Kidney (tissue), 14 donors: ENCODE data around the gene MARCHF2. TPM values are rescaled to one million over a fixed set of nuclear protein-coding genes. Genes with fewer than 3 reads are reported as not detected.

Source experiments
- DNase-seq, 5 donors: peaks; one replicate each; pipeline ENCODE4 v3.0.0-alpha.2; 2013 to 2020
- FAIRE-seq: peaks from 2 replicates; lab custom pipeline; 2012; peaks lifted over from hg19 to GRCh38; lab: Jason Lieb, UNC
- H3K27ac ChIP-seq, 2 donors: one replicate each; pipeline ENCODE4 v1.7.0; 2013; ENCODE audit warnings: low read depth in 2 of 2, low read length in 2 of 2, inconsistent platforms in 1 of 2
- H3K27me3 ChIP-seq: one replicate; pipeline ENCODE4 v1.7.1; 2013; ENCODE audit warnings: low read length, inconsistent platforms; ENCODE audit not compliant: control insufficient read depth, insufficient read depth
- H3K36me3 ChIP-seq, 3 donors: one replicate each; pipeline versions ENCODE4 v1.7.0 to v1.7.1; 2013; ENCODE audit warnings: low read length in 3 of 3, control low read depth in 1 of 3, inconsistent platforms in 1 of 3; ENCODE audit not compliant: insufficient read depth in 3 of 3, control insufficient read depth in 2 of 3
- H3K4me1 ChIP-seq, 3 donors: one replicate each; pipeline versions ENCODE4 v1.7.0 to v1.7.1; 2013; ENCODE audit warnings: low read length in 3 of 3, inconsistent platforms in 1 of 3, low read depth in 1 of 3; ENCODE audit not compliant: control insufficient read depth in 2 of 3, insufficient read depth in 2 of 3
- H3K4me3 ChIP-seq, 3 donors: one replicate each; pipeline versions ENCODE4 v1.7.0 to v1.8.1; 2013; ENCODE audit warnings: low read length in 3 of 3, control low read depth in 1 of 3, inconsistent platforms in 1 of 3
- H3K9ac ChIP-seq, 3 donors: one replicate each; pipeline versions ENCODE4 v1.7.0 to v1.7.1; 2013; ENCODE audit warnings: low read length in 3 of 3, control low read depth in 1 of 3, inconsistent platforms in 1 of 3
- H3K9me3 ChIP-seq, 3 donors: one replicate each; pipeline versions ENCODE4 v1.7.0 to v1.7.1; 2013; ENCODE audit warnings: low read length in 3 of 3, control low read depth in 1 of 3, inconsistent platforms in 1 of 3; ENCODE audit not compliant: control insufficient read depth in 2 of 3, insufficient read depth in 1 of 3
- CTCF ChIP-seq: IDR thresholded peaks from 3 replicates; pipeline ENCODE4 v1.5.1; 2012; ENCODE audit warnings: mild to moderate bottlenecking, moderate library complexity, borderline replicate concordance; ENCODE audit not compliant: insufficient read depth; ENCODE audit errors: extremely low read depth
- intact Hi-C: fragments of 100-400 bp; cut with DNase I; formaldehyde crosslinking; loops from one replicate; pipeline ENCODE4 v1.11.1; 2022
- polyA plus RNA-seq: library from polyadenylated mRNA; stranded (reverse); fragments of 350-450 nt; fragmentation: Illumina TruSeq; extraction: RNeasy Lipid Tissue Mini Kit (QIAGEN cat#74804); gene quantifications from one replicate; pipeline ENCODE4 v1.2.3, GENCODE V29; 2014; ENCODE audit warnings: low read depth, low replicate concordance; ENCODE audit not compliant: insufficient read depth
- total RNA-seq: library from RNA; stranded (reverse); fragmentation: NEBNext Ultra II Directional; extraction: Animal tissue kit (Norgen Biotek cat#: 25700); gene quantifications from one replicate; pipeline ENCODE4 v1.2.1, GENCODE V29; 2021
- donor health status: control.
- donor health status: control.
- donor health status: control.
- donor health status: control.
- donor health status: control.
- donor health status: DM: yes; HTN: yes; CAD: no.
- donor health status: Normal renal cell carcinoma (clear cell type).

Gene MARCHF2
- total and polyA plus RNA-seq, 2 donors from 2014 or later = 46.5 to 48.4 TPM

DNA sequence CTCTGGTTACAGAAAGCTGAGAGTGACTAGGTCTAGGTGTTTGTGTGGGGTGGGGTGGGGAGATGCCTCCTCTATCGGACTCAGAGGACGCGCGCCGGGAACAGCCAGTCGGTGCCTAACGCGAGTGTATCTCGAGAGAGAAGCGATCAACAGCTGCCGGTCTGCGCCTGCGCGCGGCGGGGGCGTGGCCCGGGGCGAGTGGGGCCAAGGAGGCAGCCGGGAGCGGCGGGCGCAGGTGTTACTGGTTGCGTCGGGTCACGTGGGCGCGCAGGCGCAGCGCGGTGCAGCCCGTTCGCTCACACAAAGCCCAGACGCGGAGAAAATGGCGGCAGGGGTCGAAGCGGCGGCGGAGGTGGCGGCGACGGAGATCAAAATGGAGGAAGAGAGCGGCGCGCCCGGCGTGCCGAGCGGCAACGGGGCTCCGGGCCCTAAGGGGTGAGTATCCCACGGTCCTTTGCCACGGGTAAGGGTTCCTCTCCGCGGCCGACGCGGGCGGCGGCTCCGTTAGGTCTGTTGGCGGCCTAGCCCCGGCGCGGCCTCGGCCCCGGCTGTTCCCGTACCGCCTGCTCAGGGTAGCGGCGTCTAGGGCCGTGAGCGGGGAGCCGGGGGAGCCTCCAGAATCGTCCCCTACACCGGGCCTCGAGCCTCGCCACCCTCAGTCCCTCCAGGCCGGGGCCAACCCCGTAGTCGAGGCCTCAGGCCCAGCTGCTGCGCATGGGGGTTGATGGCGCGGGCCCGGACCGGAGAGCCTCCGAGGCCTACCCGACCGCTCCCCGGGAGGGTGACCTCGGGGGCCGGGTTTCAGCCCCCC is 31.8 kb downstream of the MARCHF2 start, which contains the start of gene HNRNPM:
Gene HNRNPM, plus strand, starts transcription at position 299 of the 811 bp plus-strand sequence. Its CDS starts 24 bp downstream, at position 323.
- H3K27ac ChIP-seq = peak within 1 kb of the TSS; percentile 95 to 97
- H3K9me3 ChIP-seq = no peaks in the 10 kb centered on the region
- peak within 1 kb of the TSS; percentile 69 to 92 (median 73) for H3K4me3 ChIP-seq
- H3K36me3 ChIP-seq = peaks cover 0 to 13% (median 0%) of the 10 kb centered on the region in 3 donors
- intact Hi-C loops = no loop called here
- peaks cover 4 to 24% (median 20%) of the 10 kb centered on the region in 3 donors for H3K4me1 ChIP-seq
- FAIRE-seq (no peak), DNase-seq (peak; percentile 99 to 100 (median 99))
- no peak for TF ChIP-seq CTCF
- H3K27me3 ChIP-seq = no peaks in the 10 kb centered on the region
- peak within 1 kb of the TSS; percentile 74 to 98 (median 81) for H3K9ac ChIP-seq

- Histone ChIP-seq H3K4me1 (peaks cover 4 to 26% (median 23%) of the 10 kb centered on the region in 3 donors), H3K9me3 (no peaks in the 10 kb centered on the region), H3K27me3 (no peaks in the 10 kb centered on the region), H3K27ac (peak overlapping the region; percentile 95 to 97), H3K36me3 (peaks cover 0 to 13% (median 0%) of the 10 kb centered on the region in 3 donors), H3K4me3 (peak overlapping the region; percentile 69 to 92 (median 73)), H3K9ac (peak overlapping the region; percentile 74 to 98 (median 81))
- FAIRE-seq = no peak
- intact Hi-C loops = no loop called here
- TF ChIP-seq CTCF = no peak
- DNase-seq = peak; percentile 48 to 88 (median 70)
Measured at GRCh38 chr19:8445488-8446001, 32.4 kb downstream of the MARCHF2 start.

DNA sequence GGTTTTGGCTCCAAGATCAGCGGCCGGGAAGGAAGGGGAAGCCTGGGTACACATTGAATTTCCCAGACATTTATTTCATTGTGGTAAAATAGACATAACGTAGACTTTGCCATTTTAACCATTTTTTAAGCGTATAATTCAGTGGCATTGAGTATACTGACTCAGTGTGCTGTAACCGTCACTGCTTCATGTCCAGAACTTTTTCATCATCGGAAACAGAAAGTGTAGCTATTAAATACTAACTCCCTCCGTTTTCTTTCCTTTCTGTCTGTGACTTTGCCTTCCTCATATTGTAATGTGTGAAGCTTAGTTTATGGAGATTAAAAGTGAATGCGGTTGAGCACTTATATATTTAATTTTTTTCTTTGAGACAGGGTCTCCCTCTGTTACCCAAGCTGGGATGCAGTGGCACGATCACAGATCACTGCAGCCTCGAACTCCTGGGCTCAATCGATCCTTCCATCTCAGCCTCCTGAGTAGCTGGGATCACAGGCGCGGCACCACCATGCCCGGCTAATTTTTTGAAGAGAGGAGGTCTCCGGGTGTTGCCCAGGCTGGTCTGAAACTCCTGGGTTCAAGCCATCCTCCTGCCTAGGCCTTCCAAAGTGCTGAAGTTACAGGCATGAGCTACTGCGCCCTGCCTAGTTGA is 33.1 kb downstream of the MARCHF2 start:
- Histone ChIP-seq H3K9me3 (no peaks in the 10 kb centered on the region), H3K27me3 (no peaks in the 10 kb centered on the region), H3K27ac (peak overlapping the region; percentile 95 to 97), H3K36me3 (peaks cover 0 to 13% (median 0%) of the 10 kb centered on the region in 3 donors), H3K4me1 (peaks cover 4 to 26% (median 24%) of the 10 kb centered on the region in 3 donors), H3K9ac (peak overlapping the region; percentile 74 to 98 (median 81)), H3K4me3 (peak overlapping the region; percentile 69 to 92 (median 73))
- FAIRE-seq (no peak), DNase-seq (no peak)
- TF ChIP-seq CTCF = no peak
- intact Hi-C loops = no loop called here
